Stimulated activated CD4-positive, alpha-beta T cell treated with anti-CD3 and anti-CD28 coated beads, Interleukin-15, amount 100 ng/mL, for 48 hours (primary cell): ENCODE measurements around the gene H19.

Source experiments
- DNase-seq, 2 donors: peaks; one replicate each; pipeline ENCODE4 v3.0.0-alpha.2; 2020; ENCODE audit warnings: low read depth in 2 of 2

The H19 gene

GRCh38 chr11:1983601-1983961, 14.1 kb downstream of the H19 start:
- DNase-seq: no peak

- no peak for DNase-seq
Measured at GRCh38 chr11:1982873-1983600, 14.6 kb downstream of the H19 start.

- no peak for DNase-seq
Measured at GRCh38 chr11:1979607-1980006, 18.0 kb downstream of the H19 start.

GRCh38 chr11:1978720-1979473, 18.7 kb downstream of the H19 start:
- DNase-seq: no peak

GRCh38 chr11:1975185-1975584, 22.5 kb downstream of the H19 start:
- no peak for DNase-seq

GRCh38 chr11:1970956-1971355, 26.7 kb downstream of the H19 start:
- DNase-seq: no peak

GRCh38 chr11:1969776-1970175, 27.9 kb downstream of the H19 start:
- no peak for DNase-seq

- no peak for DNase-seq
Measured at GRCh38 chr11:1969035-1969434, 28.6 kb downstream of the H19 start.

GRCh38 chr11:1968454-1969002, 29.1 kb downstream of the H19 start:
- DNase-seq: no peak

GRCh38 chr11:1967641-1968225, 29.9 kb downstream of the H19 start:
- no peak for DNase-seq

GRCh38 chr11:1966531-1966930, 31.1 kb downstream of the H19 start:
- no peak for DNase-seq

GRCh38 chr11:1964955-1965354, 32.7 kb downstream of the H19 start:
- no peak for DNase-seq

GRCh38 chr11:1964348-1964747, 33.3 kb downstream of the H19 start:
- no peak for DNase-seq

- no peak for DNase-seq
Measured at GRCh38 chr11:1963864-1964263, 33.8 kb downstream of the H19 start.

GRCh38 chr11:1959786-1960185, 37.9 kb downstream of the H19 start:
- no peak for DNase-seq

GRCh38 chr11:1958367-1958766, 39.3 kb downstream of the H19 start:
- no peak for DNase-seq

GRCh38 chr11:1953489-1954266, 44.0 kb downstream of the H19 start:
- no peak for DNase-seq

GRCh38 chr11:1952806-1953482, 44.7 kb downstream of the H19 start:
- no peak for DNase-seq

- DNase-seq: no peak
Measured at GRCh38 chr11:1949922-1950321, 47.7 kb downstream of the H19 start.

- DNase-seq: no peak
Measured at GRCh38 chr11:1949302-1949701, 48.3 kb downstream of the H19 start.

GRCh38 chr11:1948389-1948788, 49.3 kb downstream of the H19 start:
- no peak for DNase-seq
